Peyer's patch (tissue), 4 donors: Measurements from ENCODE around the gene CPSF4.

Experiments used
- POLR2A ChIP-seq, 2 donors: fragments of 450-650 bp; IDR thresholded peaks; one replicate each; pipeline ENCODE4 v1.5.1; 2017; ENCODE audit warnings: antibody characterized with exemption in 2 of 2, mild to moderate bottlenecking in 2 of 2, moderate library complexity in 2 of 2
- TF ChIP-seq, protein P1 (sequence below), 6 experiments: fragments of 450-650 bp in 4 of 6; fragments of 200-600 bp in 2 of 6; sonication (generic) in 1 of 6; IDR thresholded peaks; one replicate each; pipeline ENCODE4 v1.5.1; 2017 to 2019; ENCODE audit warnings: antibody characterized with exemption in 6 of 6, mild to moderate bottlenecking in 3 of 6, moderate library complexity in 1 of 6

GRCh38 chr7:99456288-99456687 lies 17.5 kb downstream of the CPSF4 start:
- TF ChIP-seq, protein P1, sequence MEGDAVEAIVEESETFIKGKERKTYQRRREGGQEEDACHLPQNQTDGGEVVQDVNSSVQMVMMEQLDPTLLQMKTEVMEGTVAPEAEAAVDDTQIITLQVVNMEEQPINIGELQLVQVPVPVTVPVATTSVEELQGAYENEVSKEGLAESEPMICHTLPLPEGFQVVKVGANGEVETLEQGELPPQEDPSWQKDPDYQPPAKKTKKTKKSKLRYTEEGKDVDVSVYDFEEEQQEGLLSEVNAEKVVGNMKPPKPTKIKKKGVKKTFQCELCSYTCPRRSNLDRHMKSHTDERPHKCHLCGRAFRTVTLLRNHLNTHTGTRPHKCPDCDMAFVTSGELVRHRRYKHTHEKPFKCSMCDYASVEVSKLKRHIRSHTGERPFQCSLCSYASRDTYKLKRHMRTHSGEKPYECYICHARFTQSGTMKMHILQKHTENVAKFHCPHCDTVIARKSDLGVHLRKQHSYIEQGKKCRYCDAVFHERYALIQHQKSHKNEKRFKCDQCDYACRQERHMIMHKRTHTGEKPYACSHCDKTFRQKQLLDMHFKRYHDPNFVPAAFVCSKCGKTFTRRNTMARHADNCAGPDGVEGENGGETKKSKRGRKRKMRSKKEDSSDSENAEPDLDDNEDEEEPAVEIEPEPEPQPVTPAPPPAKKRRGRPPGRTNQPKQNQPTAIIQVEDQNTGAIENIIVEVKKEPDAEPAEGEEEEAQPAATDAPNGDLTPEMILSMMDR (IDR thresholded peaks at IDR 0.05): no peak
- no peak for TF ChIP-seq POLR2A (IDR thresholded peaks at IDR 0.05)
